Inflammatory macrophage treated with lipopolysaccharide for 4 hours (primary cell): ENCODE data around the gene DENND1B.
"Not testable (repeated sequence)": the region's sequence is repeated elsewhere in the genome, so short reads cannot be mapped to it uniquely, and the experiment has no call there.

ENCODE experiments used
- DNase-seq: peaks from one replicate; pipeline ENCODE4 v3.0.0-alpha.2; 2020

Gene DENND1B

DNA sequence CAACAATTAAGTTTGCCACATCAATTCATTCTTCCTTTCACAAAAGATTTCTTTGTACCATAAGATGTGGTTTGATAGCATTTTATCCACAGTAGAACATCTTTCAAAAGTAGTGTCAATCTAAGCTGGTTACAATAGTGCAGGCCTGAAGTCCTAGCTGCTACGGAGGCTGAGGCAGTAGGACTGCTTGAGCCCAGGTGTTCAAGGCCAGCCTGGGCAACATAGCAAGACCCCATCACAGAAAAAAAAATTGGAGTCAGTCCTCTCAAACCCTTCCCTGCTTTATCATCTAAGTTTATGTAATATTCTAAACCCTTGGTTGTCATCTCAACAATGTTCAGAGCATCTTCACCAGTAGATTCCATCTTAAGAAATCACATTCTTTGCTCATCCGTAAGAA lies 31.7 kb downstream of the DENND1B start:
- DNase-seq, result no peak

DNA sequence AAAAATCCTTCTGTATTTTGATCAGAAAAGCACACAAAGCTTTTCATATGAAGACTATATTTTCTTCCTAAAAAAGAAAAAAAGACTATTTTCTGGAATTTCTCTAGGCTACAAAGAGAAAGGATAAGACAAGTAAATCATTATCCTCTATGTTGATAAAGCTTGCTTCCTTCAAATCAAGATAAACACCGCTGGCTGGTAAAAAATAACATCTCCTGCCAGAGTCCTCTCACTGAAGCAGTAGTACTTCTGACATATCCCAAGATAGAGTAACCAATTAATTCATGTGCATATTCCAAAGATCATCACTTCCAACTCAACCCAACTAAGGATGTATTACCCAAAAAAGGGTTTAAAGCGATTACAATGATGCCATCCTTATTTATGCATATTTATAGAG lies 34.3 kb downstream of the DENND1B start:
- DNase-seq, result no peak

DNA sequence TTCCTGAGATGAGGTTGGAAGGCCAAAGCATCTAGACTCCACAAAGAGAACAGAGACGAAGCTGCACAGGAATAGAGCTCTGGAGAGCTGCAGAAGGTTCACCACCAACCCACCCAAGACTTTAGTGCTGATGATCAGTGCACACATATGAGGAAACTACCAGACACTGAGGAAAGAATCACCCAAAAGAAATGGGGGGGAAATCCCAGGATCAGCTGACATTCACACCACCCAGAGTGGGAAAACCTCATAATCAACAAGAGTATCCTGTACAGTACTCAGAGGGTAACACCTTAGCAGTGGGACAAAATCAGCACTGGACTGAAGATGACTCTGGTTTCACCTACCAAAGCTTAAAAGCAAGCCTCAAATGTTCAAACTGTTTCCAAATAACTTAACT lies 36.4 kb downstream of the DENND1B start:
- DNase-seq, result peak; percentile 11

DNA sequence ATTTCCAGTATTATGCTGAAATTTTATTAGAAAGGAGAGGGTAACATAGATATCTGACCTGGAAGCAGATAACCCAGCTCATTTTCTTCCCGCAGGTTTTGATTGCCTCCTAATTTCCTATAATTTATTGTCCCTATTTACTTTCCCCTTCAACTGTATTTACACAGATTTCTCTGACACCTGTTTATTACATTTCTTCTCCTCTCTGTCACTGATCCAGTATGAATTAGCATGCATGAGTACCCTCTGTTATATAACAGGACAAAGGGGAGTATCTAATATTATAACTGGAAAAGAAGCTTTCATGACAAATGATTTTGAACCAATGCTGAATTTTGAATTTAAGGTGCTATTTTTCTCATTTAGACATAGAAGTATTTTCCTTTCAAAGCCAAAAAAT lies 37.4 kb downstream of the DENND1B start:
- no peak for DNase-seq

DNA sequence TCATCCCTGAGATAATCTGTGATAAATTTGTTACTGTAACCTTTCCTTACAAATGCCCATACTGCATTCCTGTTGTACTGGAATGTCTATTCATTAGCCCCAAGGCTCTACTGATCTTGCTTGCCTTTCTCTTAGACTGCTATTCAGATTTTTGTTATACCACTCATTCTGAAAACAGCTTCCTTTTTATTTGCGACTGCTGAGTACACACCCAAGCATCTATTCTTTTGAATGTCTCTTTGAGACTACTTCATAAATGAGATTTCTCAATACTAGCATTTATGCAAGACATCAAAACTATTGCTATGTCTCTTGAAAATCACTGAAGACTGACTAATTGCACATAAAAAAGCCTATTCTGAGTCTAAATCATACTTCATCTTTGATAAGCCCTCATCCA lies 38.6 kb downstream of the DENND1B start:
- DNase-seq, result peak; percentile 81

DNA sequence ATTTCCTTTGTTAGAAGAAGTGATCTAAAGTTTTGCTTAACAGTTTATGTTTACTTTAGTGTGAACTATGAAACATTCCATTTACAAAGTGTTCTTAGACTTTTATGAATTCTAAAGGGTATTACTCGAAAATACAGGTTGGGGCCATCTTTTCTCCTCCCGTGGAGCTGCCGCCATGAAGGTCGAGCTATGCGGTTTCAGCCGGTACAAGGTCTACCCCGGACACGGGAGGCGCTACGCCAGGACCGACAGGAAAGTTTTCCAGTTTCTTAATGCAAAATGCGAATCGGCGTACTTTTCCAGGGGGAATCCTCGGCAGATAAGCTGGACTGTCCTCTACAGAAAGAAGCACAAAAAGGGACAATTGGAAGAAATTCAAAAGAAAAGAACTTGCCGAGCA lies 39.8 kb downstream of the DENND1B start:
- DNase-seq, result no peak

DNA sequence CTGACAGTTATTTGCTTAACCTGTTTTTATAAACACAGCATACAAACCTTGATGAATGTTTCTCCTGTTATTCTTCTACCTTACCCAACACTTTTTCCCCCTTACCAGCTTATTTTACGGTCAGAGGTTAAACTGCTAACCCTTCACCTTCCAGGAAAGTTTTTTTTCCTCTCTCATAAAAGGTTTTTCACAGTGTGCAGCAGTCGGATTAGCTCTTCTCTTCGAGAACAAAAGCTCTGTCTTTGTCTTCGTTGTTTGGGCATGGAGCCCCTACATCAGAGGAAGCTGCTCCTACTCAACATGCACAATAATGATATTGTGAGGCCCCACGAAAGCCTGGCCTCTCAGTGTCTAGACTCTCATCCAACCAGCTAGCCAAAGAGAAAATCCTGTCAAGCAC lies 42.0 kb downstream of the DENND1B start:
- DNase-seq, result no peak

DNA sequence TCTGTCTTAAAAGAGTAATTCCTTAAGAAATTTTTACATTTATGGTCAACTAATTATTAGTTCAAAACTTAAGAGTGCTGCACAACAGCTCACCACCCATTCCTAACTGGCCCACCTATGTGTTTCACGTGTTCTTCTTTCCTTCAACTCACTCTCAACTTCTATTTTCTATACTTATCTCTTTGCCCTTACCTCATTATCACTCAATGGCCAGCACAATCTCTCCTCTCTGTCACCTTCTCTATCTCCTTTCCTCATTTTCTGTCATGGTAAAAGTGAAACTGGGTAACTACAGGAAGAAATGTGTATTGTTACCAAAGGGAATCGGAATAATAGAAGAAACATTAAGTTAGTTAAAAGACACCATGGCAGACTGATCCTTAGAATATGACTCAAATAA lies 43.1 kb downstream of the DENND1B start:
- no peak for DNase-seq

DNA sequence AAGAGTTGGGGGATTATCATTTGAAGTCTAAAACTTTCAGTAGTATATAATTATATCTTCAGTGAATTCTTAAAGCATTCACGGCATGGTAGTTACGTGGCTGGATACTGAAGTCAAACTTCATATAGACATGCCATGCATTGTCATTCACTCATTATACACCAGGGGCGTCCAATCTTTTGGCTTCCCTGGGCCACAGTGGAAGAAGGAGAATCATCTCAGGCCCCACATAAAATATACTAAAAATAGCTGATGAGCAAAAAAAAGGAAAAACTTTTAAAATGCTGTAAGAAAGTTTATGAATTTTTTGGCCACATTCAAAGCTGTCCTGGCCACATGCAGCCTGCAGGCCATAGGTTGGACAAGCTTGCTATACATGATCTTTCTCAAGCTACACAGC lies 43.8 kb downstream of the DENND1B start:
- DNase-seq, result no peak

DNA sequence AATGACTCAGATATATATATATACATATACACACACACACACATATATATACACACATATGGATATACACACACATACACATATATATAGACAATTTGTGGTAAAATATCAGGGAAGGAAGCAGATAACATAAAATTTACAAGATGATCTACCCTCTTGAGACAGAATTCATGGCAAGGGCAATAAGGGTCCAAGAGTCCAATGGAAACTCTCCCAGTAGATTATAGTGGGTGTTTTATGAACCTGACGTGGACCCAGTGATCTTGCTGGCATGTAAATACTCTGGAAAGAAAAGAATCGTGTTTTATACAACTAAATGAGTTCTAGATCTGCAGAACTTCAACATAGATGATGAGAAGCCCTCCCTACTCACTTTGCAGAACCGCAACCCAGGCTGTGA lies 49.3 kb downstream of the DENND1B start:
- DNase-seq, result no peak

DNA sequence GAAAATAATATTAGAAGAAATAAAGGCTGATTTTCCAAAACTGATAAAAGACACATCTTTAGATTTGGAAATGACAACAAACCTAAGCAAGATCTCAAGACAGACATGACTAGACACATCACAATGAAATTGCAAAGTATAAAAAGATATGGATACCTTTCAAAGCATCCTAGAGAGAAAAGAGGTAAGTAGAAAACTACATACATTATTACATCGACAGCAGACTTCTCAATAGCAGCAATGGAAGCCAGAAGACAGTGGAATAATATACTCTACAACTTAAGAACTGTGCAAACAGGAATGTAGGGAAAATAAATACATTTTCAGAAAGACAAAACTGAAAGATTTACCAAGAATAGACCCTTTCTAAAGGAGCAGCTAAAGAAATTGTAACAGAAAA lies 50.2 kb downstream of the DENND1B start:
- DNase-seq, result no peak

DNA sequence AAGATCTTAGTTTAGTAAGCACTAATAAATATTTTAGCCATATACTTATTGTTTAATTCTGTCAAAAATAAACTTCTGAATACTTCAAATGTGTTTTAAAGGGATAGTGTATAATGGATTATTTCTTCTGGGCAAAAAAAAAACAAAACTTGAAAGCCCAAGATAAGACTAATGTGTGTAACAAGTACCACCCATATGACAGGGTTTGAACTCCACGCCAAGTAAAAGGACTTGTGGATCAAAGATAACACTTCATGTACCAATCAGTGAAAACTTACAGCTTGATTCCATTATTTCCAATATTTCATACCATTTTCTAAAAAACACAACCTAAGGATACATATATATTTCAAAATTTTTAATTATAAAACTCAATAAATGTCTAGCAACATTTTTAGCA lies 59.5 kb downstream of the DENND1B start:
- DNase-seq, result no peak

DNA sequence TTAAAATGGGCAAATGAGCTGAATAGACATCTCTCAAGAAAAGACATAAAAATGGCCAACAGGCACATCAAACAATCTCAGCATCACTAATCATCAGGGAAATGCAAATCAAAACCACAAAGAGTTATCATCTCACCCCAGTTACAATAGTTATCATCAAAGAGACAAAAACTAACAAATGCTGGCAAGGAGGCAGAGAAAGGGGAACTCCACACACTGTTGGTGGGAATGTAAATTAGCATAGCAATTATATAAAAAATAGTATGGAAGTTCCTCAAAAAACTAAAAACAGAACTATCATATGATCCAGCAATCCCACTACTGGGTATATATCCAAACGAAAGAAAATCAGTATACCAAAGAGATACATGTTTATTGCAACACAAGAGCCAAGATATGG lies 68.7 kb downstream of the DENND1B start:
- peak; percentile 66 for DNase-seq

DNA sequence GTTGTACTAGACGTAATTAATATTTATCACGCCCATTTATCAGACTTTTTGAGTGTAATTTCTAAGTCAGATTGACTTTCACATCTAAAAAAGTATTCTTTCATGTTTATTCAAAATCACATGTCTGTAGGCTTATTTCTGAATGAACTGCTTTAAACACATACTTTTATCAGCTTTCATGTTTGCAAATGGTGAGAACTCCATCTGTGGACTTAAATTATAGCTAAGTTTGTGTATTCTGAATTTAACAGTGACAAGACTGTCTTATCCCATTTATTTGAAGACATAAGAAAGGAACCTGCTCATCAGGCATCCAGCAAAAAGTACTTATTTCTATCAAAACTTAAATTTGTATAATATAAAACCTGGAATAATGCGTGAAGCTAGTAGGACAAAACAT lies 69.3 kb downstream of the DENND1B start:
- DNase-seq, result no peak

DNA sequence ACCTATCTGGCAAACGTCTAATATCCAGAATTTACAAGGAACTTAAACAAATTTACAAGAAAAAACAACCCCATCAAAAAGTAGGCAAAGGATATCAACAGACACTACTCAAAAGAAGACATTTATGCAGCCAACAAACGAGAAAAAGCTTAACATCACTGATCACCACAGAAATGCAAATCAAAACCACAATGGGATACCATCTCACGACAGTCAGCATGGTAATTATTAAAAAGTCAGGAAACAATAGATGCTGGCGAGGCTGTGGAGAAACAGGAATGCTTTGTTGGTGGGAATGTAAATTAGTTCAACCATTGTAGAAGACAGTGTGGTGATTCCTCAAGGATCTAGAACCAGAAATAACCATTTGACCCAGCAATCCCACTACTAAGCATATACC lies 74.6 kb downstream of the DENND1B start:
- not testable (repeated sequence) for DNase-seq

DNA sequence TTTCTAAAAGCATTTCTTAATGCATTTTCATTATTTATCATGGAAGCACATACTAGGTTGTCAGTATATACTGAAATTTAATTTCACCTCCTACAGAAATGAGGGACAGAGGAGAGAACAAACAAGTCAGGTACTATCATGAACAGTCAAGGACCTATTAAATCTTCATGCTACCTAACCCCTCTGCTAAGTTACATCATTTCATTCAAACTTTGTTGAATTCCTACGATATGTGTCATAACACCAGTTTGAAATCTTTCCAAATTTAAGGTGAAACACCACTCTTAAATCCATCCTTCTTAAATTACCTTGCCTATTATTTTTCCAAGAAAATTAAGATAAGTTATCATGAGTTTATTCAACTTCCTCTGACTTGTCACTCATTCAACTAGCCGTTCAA lies 78.9 kb downstream of the DENND1B start:
- DNase-seq, result no peak

DNA sequence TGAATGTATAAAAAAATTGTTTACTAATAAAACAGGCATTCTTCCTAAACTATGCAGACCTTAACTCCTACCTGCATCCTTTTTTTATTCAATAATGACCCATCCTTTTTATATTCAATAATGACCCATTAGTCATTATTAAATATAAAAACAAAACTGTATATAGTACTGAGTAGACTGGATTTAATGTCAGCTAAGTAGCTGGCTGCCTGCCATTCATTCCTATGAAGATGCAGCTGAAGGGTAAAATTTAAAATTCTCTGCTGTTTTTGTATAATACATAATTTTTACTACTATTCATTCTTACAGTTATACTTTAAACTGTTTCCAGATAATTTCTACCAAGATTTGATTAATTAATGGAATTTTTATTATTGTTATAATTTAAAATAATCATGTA lies 79.3 kb downstream of the DENND1B start:
- DNase-seq, result no peak

DNA sequence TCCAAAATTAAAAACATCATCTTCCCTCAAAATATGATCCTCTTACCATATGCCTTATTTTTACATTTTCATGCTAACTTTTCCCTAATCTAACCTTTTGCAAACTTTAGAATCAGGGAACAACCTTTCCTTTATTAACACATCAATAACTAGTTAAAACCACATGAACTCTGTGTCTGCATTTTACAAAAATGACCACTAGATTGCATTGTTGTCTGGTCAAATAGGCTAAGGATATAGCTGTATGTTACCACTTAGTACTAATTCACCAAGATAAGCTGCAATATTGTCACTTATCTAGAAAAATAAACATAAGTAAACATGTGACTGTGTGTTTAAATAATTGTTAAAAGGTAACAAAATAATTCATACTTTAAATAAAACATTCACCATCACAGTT lies 82.3 kb downstream of the DENND1B start:
- no peak for DNase-seq

DNA sequence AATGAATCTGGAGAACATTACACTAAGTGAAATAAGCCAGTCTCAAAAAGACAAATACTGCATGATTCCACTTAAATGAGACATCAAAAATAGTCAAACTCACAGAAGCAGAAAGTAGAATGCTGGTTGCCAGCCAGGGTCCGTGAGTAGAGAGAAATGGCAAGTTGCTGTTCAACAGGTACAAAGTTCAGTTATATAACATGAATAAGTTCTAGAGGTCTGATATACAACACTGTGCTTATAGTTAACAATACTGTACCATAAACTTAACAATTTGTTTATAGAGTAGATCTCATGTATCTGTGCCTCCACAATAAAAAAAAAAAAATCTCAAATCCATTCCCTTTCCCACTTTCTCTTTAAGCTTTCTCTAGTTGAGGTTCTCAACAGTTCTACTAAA lies 83.5 kb downstream of the DENND1B start:
- DNase-seq, result no peak

DNA sequence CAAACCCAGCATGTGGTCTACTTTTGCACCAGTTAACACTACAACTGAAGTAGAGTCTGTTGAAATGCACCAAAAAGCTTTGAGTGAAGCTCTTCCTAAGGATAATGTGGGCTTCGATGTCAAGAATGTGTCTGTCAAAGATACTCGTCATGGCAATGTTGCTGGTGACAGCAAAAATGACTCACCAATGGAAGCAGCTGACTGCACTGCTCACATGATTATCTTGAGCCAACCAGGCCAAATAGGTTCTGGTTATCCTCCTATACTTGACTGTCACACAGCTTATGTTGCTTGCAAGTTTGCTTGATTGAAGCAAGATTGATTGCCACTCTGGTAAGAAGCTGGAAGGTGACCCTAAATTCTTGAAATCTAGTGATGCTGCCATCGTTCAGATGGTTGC lies 85.2 kb downstream of the DENND1B start:
- no peak for DNase-seq

DNA sequence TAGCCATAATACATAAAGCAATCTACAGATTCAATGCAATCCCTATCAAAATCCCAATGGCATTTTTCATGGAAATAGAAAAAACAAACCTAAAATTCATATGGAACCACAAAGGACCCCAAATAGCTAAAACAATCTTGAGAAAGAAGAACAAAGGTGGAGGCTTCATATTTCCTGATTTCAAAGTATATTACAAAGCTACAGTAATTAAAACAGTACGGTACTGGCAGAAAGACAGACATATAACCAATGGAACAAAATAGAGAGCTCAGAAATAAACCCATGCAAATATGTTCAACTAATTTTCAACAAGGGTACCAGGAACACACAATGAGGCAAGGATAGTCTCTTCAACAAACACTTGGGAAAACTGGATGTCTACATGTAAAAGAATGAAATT lies 87.0 kb downstream of the DENND1B start:
- DNase-seq, result no peak

DNA sequence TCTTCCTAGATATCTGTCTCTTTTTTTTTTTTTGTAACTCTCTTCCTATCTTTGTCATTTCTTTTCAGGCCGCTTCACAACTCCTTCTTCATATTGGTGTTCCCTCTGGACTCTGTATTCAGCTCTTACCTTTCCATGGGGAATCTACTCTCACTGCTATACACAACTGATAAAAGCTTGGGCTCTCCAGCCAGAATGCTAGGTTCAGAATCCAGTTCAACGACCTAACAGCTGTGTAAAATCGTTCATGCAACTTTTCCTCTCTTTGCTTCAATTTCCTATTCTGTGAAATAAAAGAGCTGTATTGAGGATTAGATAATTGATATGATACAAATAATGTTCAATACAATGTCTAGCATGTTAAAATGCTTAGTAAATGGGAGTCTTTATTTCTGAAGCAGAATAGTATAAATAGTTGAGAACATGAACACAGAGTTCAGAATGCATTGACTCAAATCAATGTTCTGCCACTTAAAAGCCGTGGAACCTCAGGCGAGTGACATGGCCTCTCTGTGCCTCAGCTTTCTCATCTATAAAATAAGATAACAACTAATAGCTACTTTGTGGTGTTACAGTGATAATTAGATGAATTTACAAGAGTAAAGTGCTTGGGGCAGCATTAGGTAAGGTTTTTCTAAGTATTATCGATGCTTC lies 88.5 kb downstream of the DENND1B start:
- no peak for DNase-seq

DNA sequence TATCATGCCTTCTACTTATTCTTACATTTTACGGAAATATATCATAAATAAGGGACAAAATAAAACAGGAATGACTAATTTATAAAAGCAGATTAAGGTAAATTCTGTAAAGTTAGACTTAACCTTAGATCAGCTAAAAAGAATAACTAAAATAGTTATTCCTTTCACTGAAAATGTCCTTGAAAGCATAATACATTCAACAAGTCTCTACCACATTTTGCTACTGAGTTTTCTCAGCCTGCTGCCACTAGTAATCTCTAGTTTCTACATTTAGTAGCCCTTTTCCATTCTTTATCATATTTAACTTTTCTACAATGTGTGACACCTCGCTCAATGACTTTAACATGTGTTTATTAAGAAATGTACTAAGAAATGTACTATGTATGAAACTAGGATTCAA lies 89.0 kb downstream of the DENND1B start:
- no peak for DNase-seq

DNA sequence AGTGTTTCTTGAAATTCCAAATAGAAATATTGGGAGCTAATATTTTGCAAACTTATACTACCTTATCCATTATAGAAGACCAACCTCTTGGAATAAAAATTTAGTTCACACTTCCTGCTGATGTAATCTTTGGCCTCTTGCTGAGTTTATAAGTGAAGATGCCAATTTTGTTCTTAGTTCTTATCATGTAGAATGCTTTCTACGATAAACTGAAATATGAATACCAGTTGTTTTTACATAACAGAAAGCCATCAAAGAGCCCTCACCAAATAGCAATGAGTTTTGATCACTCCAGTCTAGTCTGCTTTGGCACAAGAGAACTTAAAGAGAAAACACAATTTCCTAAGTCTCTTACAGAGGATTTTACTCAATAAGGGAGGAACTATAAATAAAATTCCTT lies 89.5 kb downstream of the DENND1B start:
- DNase-seq, result no peak

DNA sequence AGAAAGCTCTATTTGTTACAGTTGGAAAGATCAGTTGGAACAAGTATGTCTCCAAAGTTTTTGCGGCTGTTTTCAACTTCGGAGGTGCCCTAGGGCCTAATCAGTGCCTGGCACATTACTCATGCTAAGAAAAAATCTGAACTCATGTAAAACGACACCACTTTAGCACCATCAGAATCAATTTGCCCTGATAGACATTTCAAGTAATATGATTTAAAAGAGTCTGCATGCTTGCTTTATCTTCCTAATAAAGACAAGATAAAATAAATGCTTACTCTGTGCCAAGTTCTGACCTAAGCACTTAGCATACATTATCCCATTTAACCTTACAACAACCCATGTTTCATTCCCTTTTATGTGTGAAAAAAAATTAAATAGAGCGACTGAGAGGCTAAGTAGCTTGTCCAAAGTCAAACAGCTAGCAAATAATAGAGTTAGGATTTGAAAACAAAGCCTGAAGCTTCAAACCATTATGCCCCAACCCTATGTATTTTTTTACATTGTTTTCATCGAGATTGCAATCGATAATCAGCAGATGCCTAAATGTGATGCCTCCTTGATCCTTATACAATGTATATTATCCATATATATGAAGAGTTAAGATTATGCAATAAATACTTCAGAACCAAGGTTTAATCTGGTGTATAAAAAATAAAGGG lies 91.3 kb downstream of the DENND1B start:
- DNase-seq, result no peak
